HG03521 (cell line): ENCODE results near the gene SYNJ2.

Source experiments
- ATAC-seq: cut with Tn5 transposase; IDR thresholded peaks from one replicate; pipeline ENCODE4 v1.9.1; 2021; ENCODE audit warnings: mild to moderate bottlenecking, moderate library complexity; ENCODE audit not compliant: unreplicated experiment

Gene SYNJ2

DNA sequence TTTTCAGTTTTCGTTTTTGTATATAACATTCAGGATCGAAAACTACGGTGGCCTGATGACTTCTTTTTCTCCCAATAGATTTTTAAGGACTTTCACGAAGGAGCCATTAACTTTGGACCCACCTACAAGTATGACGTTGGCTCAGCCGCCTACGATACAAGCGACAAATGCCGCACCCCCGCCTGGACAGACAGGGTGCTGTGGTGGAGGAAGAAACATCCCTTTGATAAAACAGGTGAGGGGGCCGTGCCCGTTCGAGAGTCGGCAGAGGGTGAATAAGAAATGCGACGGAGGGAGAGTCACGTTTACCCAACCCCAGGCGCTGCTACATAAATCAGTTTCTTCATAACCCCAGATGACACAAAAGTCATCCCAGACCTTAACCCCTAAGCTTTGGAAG is 94.9 kb downstream of the SYNJ2 start:
- no peak for ATAC-seq

DNA sequence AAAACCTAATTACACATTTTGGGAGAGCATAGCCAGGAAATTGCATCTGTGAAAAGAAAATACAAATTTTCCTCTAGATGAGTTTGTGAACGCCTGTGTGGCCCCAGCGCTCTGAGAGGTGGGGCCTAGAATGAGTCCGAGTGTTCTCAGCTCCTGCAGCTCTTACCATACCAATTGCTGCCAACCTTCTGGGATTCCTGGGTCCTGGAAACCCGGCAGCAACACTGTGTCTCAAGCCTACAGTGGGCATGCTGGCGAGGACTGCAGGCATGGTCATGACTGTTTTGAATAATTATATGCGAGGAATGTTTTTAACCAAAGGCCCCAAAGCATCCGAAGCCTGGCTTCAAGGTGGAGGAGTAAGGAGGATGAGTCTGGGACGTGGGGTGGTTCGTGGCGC is 96.0 kb downstream of the SYNJ2 start:
- no peak for ATAC-seq

DNA sequence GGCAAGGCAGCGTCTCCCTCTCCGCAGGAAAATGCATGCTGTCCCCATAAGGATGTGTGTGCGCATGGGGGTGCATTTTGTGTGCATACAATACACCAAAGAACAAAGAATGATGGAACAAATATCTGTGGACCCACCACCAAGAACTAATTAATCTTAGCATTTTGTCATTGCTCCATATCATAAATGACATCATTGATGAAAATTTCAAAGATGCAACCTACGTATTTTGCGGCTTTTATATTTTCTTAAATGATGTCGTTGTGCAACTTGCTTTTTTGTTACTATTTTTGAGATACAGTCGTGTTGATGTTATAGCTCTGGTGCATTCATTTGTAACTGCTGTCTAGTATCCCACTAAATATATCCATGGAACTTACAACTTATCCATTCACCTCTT is 96.7 kb downstream of the SYNJ2 start:
- ATAC-seq = no peak

DNA sequence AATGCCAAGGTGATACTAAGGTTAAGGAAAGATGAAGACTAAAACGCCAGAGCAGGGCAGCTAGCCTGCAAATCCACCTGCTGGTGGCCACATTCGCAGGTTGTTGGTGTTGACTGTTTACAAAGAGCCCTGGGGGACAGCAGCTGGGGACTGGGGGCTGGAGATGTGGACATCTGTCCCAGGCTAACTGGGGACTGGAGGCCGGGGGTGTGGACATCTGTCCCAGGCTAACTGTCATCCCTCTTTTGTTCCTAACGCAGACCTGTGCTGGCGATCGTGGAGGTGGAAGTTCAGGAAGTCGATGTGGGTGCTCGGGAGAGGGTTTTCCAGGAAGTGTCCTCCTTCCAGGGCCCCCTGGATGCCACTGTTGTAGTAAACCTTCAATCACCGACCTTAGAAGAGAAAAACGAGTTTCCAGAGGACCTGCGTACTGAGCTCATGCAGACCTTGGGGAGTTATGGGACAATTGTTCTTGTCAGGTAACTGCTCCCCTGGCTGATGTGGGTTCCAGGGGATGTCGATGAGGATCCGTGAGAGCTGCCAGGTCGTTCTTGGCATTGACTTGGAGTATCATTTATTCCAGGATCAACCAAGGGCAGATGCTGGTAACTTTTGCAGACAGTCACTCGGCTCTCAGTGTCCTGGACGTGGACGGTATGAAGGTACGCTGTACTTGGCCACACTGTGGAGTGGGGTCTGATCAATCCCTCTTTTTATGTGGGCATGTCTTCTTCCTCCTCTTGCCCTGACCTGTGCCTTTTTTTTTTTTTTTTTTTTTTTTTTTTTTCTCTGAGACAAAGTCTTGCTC is 99.4 kb downstream of the SYNJ2 start:
- no peak for ATAC-seq

DNA sequence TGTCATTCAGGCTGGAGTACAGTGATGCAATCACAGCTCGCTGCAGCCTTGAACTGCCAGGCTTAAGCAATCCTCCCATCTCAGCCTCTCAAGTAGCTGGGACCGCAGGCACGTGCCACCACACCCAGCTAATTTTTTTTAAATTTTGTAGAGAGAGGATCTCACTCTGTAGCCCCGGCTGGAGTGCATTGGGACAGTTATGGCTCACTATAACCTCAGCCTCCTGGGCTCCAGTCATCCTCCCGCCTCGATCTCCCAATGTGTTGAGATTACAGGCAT is 99.9 kb downstream of the SYNJ2 start:
- ATAC-seq = no peak

DNA sequence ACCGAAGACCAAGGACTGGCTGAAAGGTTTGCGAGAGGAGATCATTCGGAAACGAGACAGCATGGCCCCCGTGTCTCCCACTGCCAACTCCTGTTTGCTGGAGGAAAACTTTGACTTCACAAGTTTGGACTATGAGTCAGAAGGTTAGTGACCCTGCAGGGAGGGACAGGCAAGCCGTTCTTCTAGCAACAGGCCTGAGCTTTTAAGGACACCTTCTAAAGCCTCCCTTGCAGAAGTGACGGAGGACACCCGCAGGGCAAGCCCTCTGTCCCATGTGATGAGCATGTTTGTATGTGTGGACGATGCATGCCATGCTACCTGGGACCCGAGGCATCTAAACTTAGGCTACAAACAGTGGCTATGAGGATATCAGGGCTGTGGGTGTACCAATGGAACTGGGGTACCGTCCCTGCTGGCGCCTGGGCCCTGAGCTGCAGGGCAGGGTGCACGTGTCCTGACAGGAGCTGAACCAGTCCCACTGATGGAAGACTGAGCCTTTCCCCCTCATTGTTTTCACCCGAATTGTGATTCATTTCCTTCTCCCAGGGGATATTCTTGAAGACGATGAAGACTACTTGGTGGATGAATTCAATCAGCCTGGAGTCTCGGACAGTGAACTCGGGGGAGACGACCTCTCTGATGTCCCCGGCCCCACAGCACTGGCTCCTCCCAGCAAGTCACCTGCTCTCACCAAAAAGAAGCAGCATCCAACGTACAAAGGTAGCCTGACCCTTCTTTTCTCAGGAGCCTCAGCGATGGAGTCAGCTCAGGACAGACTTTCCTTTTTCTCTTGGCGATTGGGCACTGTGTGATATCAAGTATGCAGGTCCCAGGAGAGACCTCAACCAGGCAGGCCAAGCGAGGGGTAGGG is 102.0 kb downstream of the SYNJ2 start:
- no peak for ATAC-seq

DNA sequence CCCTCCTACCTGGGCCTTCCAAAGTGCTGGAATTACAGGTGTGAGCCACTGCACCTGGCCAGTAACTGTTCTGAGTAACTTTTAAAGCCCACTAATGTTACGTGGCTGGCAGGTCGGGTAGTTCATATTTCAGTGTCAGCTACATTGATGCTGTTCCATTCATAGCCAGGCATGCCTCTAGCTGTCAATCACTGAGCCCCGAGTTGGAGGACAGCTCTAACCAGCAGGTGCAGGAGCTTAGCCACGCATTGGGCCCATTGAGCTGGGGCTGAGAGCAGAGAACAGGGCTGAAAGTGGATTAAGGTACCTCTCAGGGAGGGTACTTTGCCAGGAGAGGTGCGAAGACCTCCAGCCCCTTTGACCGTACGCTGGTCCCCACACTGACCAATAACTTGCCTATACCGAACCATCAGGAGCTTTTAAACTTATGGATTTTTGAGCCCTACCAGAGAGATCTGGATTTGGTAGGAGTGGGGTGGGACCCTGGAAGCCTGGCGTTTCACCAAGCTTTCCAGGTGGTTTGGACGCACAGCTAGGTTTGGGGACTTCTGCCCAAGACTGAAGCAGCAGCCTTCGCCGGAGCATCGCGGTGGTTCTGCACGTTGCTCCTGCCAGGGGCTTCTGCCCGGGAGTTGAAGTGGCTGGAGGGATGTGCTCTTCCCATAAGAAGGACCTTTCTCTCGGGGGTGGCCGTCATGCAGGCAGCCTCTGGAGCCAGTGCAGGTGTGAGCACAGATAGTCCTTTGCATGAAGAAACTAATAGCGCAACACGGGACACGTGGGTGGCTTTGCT is 103.8 kb downstream of the SYNJ2 start:
- no peak for ATAC-seq

DNA sequence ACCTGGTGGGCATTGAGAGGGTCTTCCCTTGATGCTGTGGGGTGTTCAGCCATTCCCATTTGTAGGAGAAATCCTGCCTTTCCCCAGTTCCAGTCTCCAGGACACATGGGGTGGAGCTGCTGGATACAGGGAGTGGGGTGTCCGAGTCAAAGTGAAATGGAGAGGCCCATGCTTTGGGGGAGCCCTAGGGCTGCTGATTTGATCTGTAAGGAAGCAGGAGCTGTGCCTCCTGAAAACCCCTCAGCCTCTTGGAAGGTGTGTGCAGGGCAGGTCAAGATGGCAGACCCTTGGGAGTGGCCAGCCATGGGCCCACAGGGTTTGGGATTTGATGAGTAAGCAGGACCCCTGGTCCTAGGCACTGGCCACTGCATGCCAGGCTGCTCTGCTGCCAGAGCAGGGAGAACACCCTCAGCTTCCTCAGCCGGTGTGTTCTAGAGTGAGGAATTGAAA is 104.4 kb downstream of the SYNJ2 start:
- no peak for ATAC-seq

DNA sequence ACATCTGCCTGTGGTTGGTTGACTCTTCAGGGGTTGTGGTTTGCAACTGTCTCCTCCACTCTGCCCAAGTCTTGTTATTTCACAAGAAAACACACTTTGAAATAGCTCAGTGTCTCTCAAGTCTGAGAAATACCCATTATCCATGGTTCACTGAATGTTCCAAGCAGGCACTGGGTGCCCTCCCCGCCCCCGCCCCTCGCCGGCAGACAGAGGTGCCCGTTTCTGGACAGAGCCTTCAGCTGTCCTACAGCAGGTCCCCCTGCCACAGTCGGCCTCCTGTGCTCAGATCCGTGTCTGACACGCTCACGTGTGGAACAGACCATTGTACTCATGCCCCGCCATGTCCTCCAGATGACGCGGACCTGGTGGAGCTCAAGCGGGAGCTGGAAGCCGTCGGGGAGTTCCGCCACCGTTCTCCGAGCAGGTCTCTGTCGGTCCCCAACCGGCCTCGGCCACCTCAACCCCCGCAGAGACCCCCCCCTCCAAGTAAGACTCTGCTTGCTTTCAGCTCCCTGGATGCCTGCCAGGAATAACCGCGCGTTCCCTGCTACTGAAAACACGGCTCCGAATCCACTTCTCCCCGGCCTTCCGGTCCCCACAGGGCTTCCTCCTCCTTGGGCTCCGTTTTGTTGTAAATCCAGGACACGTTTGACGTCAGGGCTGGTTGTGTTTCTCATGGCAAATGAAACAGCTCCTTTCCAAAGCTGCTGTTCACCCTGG is 105.0 kb downstream of the SYNJ2 start:
- ATAC-seq = no peak

DNA sequence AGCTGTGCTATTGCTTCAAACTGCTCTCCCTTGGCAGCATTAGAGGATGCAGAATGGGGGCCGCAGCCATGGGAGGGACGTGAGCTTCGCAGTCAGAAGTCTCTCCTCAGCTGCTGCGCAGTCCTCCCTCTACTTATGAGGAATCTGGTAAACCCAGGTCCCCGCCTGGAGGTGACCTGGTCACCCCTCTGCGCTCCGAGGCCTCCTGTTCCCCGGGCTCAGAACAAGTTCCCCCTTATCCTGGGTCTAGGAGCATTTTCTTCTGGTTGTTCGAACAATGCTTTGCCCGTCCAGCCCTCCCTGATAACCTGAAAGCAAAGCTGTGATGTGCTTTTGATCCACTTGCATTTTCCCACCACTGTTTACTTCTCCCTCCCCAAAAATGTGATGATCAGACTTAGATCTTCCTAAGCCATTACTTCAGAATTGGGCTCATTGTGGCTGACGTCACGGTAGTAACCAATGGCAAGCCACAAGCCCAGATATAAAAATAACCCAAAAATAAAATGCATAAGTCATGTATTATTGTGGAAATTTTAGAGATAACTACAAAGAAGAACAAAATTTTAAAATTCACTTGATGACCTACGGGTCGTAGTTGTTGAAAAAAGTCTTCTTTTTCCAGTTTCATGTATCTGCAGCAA is 105.7 kb downstream of the SYNJ2 start:
- no peak for ATAC-seq

DNA sequence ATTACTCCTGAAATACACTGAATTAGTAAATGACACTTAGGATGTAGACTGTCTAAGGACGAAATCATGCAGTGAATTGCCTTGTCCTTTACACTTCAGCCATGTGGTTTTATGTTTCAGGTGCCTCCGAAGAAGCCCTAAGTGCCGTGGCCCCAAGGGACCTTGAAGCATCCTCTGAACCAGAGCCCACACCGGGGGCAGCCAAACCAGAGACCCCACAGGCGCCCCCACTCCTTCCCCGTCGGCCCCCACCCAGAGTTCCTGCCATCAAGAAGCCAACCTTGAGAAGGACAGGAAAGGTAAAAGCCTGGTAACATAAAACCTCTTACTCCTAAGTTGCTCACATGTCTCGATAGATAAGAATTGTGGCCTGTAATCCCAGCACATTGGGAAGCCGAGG is 111.1 kb downstream of the SYNJ2 start:
- ATAC-seq = no peak

DNA sequence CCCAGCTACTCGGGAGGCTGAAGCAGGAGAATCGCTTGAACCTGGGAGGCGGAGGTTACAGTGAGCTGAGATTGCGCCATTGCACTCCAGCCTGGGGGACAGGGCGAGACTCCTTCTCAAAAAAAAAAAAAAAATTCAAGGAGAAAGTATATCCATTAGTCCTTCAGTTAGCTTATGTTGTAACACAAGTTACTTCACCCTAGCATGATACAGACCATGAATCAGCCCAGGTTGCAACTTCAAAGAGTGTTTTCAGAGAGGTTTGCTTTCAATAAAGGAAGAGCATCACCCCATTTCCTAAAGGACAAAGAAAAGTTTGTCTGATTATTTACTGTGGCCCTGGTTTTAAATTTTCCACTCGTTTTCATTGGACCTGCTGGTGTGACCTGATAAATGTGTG is 113.4 kb downstream of the SYNJ2 start:
- ATAC-seq = no peak

DNA sequence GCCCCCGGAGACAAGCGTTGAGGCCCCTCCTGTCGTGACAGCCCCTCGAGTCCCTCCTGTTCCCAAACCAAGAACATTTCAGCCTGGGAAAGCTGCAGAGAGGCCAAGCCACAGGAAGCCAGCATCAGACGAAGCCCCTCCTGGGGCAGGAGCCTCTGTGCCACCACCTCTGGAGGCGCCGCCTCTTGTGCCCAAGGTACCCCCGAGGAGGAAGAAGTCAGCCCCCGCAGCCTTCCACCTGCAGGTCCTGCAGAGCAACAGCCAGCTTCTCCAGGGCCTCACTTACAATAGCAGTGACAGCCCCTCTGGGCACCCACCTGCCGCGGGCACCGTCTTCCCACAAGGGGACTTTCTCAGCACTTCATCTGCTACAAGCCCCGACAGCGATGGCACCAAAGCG is 114.0 kb downstream of the SYNJ2 start:
- no peak for ATAC-seq

DNA sequence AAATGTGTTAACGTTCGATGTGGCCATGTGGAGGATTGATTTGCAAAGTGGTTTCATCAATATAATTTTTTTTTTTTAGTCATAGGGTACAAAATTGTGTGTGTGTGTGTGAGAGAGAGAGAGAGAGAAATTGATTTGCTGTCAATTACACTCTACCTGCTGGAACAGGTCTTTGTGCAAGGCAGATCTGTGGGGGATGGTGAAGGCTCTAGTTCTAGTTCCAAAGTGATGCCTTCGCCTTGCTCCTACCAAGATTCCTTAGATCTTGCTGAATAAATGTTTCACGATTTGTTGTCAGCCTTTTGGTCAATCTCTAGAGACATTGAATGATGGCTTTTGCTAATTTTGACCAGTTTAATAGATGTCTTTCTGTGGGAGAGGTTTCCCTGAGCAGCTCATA is 121.6 kb downstream of the SYNJ2 start:
- no peak for ATAC-seq

DNA sequence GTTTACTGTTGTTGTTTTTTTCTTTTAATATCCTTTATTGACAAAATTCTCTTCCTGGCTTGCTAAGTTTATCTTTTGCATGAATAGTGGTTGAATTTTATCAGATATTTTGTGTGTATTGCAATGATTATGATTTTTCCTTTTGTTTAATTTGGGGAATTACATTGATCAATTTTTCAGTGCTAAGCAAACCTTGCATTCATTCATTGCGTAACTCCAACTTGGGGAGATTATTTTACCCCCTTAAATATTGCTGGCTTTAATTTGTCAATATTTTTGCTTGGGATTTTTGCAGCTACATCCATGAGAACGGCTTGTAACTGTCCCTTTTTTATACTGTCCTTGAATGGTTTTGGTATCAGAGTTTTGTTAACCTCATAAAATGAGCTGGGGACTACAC is 123.0 kb downstream of the SYNJ2 start:
- ATAC-seq = no peak

DNA sequence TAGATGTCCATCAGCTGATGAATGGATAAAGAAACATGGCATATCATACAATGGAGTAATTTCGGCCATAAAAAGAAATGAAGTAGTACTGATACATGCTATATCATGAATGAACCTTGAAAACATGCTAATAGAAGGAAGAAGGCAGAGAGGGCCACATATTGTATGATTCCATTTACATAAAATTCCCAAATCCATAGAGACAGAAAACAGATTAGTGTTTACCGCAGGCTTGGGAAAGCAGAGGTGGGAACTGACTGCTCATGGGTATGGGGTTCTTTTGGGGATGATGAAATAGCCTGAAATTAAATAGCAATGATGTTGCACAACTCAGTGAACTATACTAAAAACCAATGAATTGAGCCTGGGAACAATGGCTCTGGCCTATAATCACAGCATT is 128.1 kb downstream of the SYNJ2 start:
- ATAC-seq = no peak

DNA sequence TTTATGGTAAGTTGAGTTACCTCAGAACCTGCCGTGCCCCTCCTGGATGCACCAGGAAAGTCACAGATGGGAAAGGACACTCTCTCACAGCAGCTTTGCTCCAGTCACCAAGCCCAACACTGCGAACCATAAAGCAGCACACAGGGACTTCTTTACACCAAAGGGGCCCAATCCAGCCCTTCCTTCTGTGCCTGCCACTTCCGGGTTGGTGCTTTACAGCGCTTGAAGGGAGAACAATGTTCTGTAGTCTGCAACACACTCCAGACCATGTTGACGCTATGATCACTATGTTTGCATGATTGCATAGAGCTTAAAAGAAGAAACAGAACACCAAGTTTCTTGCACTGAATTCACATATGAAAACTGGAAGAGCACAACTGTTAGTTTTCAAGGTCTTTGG is 129.3 kb downstream of the SYNJ2 start:
- ATAC-seq = no peak

DNA sequence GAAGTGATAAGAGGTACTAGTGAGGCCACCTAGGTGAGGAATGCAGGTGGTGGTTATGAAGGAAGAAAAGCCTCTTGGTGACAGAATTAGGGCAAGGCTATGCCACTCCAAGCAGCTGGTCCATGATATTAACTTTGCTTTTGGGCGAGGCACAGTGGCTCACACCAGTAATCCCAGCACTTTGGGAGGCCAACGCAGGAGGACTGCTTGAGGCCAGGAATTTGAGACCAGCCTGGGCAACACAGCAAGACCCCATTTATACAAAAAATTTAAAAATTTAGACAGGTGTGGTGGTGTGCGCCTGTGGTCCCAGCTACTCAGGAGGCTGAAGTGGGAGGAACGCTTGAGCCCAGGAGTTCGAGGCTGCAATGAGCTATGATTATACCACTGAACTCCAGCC is 130.3 kb downstream of the SYNJ2 start:
- ATAC-seq = no peak

DNA sequence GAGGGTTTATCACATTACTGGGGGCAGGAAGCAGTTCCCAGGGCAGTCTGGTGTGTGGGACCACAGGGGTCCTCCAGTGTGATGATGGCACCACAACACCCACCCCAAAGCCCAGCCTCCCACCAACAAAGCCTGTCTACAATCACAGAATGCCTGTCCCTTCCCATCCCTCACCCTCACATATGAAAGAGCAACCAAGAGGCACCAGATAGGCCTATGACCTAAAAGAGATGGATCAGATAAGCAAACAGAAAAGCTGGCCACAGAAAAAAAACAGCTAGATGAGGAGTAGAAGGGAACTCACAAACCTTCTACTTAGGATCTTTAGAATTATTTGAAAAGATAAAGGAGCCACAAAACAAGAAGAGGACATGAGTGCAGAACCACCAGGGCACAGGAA is 132.1 kb downstream of the SYNJ2 start:
- ATAC-seq = no peak

DNA sequence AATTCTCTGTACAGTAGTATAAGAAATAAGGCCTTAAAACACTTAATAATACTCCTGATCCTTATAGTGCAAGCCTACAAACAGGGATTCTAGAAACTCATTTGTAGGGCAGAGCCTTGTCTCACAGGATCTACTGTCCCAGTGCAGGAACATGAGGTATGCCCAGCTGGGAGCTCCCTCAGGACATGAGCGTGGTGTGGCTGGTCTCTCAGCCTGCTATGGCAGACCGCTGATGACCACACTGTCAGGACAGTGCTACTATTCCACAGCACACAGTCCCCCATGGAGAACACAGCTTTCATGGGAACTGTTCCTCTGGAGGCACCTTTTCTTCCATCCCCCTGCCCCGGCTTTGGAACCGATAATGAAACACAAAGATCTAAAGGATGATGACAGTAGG is 133.4 kb downstream of the SYNJ2 start:
- ATAC-seq = no peak

DNA sequence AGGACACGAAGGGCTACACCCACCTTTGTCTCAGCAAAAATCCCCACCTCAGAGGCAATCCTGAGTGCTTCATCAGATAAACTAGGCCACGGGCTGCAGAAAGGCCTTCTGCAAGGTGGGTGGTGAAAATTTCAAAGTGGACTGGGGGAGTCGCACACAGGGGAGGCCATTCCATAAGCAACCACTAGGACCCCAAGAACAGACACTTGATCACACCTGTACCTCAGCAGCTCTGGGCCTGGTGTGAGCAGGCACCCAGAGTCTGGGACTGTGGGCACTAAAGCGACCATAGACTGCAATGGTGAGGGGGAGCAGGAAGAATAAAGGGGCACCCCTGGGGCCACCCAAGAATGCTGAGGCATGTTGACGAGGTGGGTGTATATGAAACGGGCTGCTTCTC is 133.8 kb downstream of the SYNJ2 start:
- ATAC-seq = no peak
